Heart left ventricle (tissue), 16 donors: Measurements from ENCODE around the gene PCBD2. TPM values are rescaled to one million over a fixed set of nuclear protein-coding genes. Genes with fewer than 3 reads are reported as not detected.

Experiments
- ATAC-seq, 4 donors: fragments of 200-7000 bp; cut with Tn5 transposase; one replicate each; pipeline ENCODE4 v1.9.1; 2020 to 2022; ENCODE audit warnings: moderate library complexity in 4 of 4, mild to moderate bottlenecking in 3 of 4, moderate number of reproducible peaks in 1 of 4
- DNase-seq, 5 donors: peaks; one replicate each; pipeline ENCODE4 v3.0.0-alpha.2; 2020
- H3K27ac ChIP-seq, 12 donors: fragments of 200-600 bp; sonication (generic) in 4 of 12; one replicate each; pipeline versions ENCODE4 v1.5.0 to v1.8.0; 2016 to 2022; ENCODE audit warnings: mild to moderate bottlenecking in 2 of 12
- H3K27me3 ChIP-seq, 9 donors: fragments of 200-600 bp; sonication (generic) in 2 of 9; one replicate each; pipeline versions ENCODE4 v1.5.1 to v1.8.0; 2016 to 2022; ENCODE audit warnings: mild to moderate bottlenecking in 3 of 9
- H3K36me3 ChIP-seq, 9 donors: fragments of 200-600 bp; sonication (generic) in 2 of 9; one replicate each; pipeline versions ENCODE4 v1.5.0 to v1.8.0; 2018 to 2022; ENCODE audit warnings: mild to moderate bottlenecking in 2 of 9
- H3K4me1 ChIP-seq, 12 donors: fragments of 200-600 bp; sonication (generic) in 4 of 12; one replicate each; pipeline versions ENCODE4 v1.5.0 to v1.8.0; 2016 to 2022; ENCODE audit warnings: mild to moderate bottlenecking in 3 of 12
- H3K4me3 ChIP-seq, 12 donors: fragments of 200-600 bp; sonication (generic) in 4 of 12; one replicate each; pipeline versions ENCODE4 v1.5.0 to v1.8.0; 2017 to 2022; ENCODE audit warnings: mild to moderate bottlenecking in 9 of 12, moderate library complexity in 4 of 12
- H3K9me3 ChIP-seq, 12 donors: fragments of 200-600 bp; sonication (generic) in 4 of 12; one replicate each; pipeline versions ENCODE4 v1.5.0 to v1.8.0; 2016 to 2022; ENCODE audit warnings: mild to moderate bottlenecking in 1 of 12
- CTCF ChIP-seq, 12 donors: fragments of 200-600 bp; sonication (generic) in 4 of 12; IDR thresholded peaks; one replicate each; pipeline versions ENCODE4 v1.5.0 to v1.8.0; 2018 to 2022; ENCODE audit warnings: antibody characterized with exemption in 12 of 12, mild to moderate bottlenecking in 5 of 12
- POLR2A ChIP-seq, 2 donors: fragments of 450-650 bp; IDR thresholded peaks; one replicate each; pipeline ENCODE4 v1.6.1; 2017; ENCODE audit warnings: antibody characterized with exemption in 2 of 2, mild to moderate bottlenecking in 2 of 2, moderate library complexity in 2 of 2
- WGBS, 4 donors: extraction: QIAGEN DNeasy Blood & Tissue Kit in 2 of 4; methylation state at CpG; one replicate each; pipeline versions ENCODE4 v1.1.5 to v1.1.7; 2013 to 2018; 5-methylcytosine and 5-hydroxymethylcytosine counted together
- intact Hi-C, 10 donors: fragments of 100-400 bp; cut with DNase I; formaldehyde crosslinking; loops; one replicate each; pipeline versions ENCODE4 v1.11.1 to v1.14.2; 2022
- polyA plus RNA-seq, 2 donors: library from polyadenylated mRNA; stranded (reverse); fragments of 200-250 nt; gene quantifications; one replicate each; pipeline ENCODE4 v1.2.3, GENCODE V29; 2013
- total RNA-seq, 9 donors: library from RNA; depleted of rRNA in 2 of 9; stranded (reverse); fragments of >200 nt in 2 of 9; fragmentation: NEBNext Ultra II Directional in 3 of 9; extraction: Animal tissue kit (Norgen Biotek cat#: 25700) in 3 of 9; gene quantifications; one replicate each; pipeline versions ENCODE4 v1.1.0 to v1.2.4, GENCODE V29; 2016 to 2023
- donor health status: ischemic (EF 13 %, LVEDD 7.1; RV severe dilation, severe dysfunction).
- donor health status: healthy with polysubstance abuse.
- donor health status: DM: no; HTN: yes; CAD: no.
- donor health status: DM: no; HTN: no; CAD: no.
- donor health status: ischemic (EF 25% LVEDD 6.9; RV normal size, moderate dysfunction).
- donor health status: ischemic (EF 25% LVEDD 5.7; RV mildly dilated, moderate dysfunction).
- donor health status: healthy.
- donor health status: DM: yes; HTN: yes; CAD: no.
- donor health status: ischemic (EF 35%, LVEDD 5.7; RV mildly dilated, moderate dysfunction).
- donor health status: nonischemic (EF 11% LVEDD 7.7; RV severe dilation, severe dysfunction).
- donor health status: DM: yes; HTN: yes; CAD: no.
- donor health status: PGD.
- donor health status: ischemic (EF 29% LVEDD 5.4; RV normal size, mild dysfunction).
- donor health status: nonischemic (EF 23%, LVEDD 6.1; RV moderate dilation, normal function).

PCBD2 gene
- total and polyA plus RNA-seq, 11 donors = 9.1 to 31.6 (median 19.7) TPM

GRCh38 chr5:134958755-134959154 is 53.8 kb downstream of the PCBD2 start:
- H3K4me3 ChIP-seq = no peak overlapping the region
- no peaks in the 10 kb centered on the region for H3K27me3 ChIP-seq
- intact Hi-C loops = no loop called here
- WGBS, 4 donors = 58 to 68% (median 65%) methylated on average over 3 of the region's 3 CpGs
- H3K27ac ChIP-seq = no peak overlapping the region
- no peak for TF ChIP-seq POLR2A (IDR thresholded peaks at IDR 0.05)
- no peak for TF ChIP-seq CTCF (IDR thresholded peaks at IDR 0.05)
- DNase-seq (no peak), ATAC-seq (no peak)
- H3K9me3 ChIP-seq = peaks cover 0 to 13% (median 6%) of the 10 kb centered on the region in 12 donors
- peaks cover 0 to 39% (median 28%) of the 10 kb centered on the region in 9 donors for H3K36me3 ChIP-seq
- no peaks in the 10 kb centered on the region for H3K4me1 ChIP-seq

DNA sequence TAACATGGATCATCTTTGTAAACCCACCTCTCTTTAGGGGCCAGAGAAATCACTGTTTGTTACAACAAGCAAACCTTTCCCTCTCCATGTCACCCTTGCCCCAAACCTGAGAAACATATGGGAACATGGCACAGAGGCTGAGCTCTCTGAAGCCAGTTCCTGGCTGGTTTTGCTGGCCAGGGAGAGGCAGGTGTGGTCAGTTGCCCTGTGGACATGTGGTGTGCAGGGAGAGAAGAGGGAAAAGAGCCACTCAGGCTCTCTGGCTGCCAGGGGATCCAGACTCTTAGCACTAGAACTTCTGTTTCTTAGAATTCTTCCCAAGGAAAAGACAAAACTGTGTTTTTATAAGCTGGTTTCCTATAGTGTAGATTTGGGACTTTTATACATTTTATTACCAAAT is 58.2 kb downstream of the PCBD2 start:
- Histone ChIP-seq H3K4me1 (no peaks in the 10 kb centered on the region), H3K27ac (no peak overlapping the region), H3K27me3 (no peaks in the 10 kb centered on the region), H3K36me3 (peaks cover 0 to 53% (median 39%) of the 10 kb centered on the region in 9 donors), H3K4me3 (no peak overlapping the region), H3K9me3 (no peaks in the 10 kb centered on the region)
- DNase-seq (no peak), ATAC-seq (no peak)
- intact Hi-C loops = no loop called here
- TF ChIP-seq CTCF (IDR thresholded peaks at IDR 0.05) (no peak), POLR2A (IDR thresholded peaks at IDR 0.05) (no peak)

DNA sequence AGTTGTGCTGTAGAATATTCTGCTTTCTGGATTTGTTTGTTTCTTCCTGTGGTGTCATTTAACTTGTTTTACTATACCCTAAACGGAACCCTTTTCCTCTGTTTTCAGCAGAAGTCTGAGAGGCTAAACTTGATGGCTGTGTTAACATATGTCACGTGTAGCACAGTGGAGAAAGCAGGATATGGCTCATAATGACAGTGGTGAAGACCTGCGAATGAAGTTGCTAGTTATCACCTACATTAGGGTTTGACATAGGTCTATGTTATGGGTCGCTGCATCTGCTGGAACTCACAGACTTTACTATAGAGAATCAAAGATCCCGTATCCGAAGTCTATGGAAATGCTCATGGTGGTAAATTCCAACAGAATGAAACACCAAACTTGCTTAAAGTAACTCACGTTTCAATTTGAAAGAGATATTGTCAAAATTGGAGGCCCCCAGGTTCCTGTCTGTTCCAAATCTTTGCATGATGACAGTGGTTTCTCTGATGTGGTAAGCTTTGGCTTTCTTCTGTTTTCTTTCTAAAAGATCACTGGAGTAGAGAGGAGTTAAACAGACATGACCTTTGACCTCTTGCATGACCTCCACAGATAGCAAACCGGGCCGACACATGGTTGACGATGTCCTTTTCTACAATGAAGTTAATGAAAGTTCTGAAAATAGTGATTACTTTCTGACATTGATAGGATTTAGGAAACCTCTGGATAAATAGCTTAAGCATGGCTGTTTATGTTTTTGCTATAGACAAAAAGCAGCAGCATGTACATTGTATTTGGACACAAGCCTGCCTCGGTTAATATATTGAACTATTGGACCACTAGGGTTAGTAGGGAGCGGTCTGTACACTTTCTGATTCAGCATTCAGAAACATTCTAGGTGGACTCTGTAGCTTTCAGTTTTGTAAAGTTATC is 59.7 kb downstream of the PCBD2 start:
- no peak overlapping the region for H3K4me3 ChIP-seq
- H3K9me3 ChIP-seq = no peaks in the 10 kb centered on the region
- ATAC-seq (no peak), DNase-seq (no peak)
- peaks cover 0 to 50% (median 39%) of the 10 kb centered on the region in 9 donors for H3K36me3 ChIP-seq
- H3K4me1 ChIP-seq = no peaks in the 10 kb centered on the region
- no peak overlapping the region for H3K27ac ChIP-seq
- 85 to 90% (median 89%) methylated on average over 12 of the region's 12 CpGs for WGBS, 4 donors
- intact Hi-C loops = no loop called here
- no peak for TF ChIP-seq CTCF (IDR thresholded peaks at IDR 0.05)
- no peak for TF ChIP-seq POLR2A (IDR thresholded peaks at IDR 0.05)
- no peaks in the 10 kb centered on the region for H3K27me3 ChIP-seq

DNA sequence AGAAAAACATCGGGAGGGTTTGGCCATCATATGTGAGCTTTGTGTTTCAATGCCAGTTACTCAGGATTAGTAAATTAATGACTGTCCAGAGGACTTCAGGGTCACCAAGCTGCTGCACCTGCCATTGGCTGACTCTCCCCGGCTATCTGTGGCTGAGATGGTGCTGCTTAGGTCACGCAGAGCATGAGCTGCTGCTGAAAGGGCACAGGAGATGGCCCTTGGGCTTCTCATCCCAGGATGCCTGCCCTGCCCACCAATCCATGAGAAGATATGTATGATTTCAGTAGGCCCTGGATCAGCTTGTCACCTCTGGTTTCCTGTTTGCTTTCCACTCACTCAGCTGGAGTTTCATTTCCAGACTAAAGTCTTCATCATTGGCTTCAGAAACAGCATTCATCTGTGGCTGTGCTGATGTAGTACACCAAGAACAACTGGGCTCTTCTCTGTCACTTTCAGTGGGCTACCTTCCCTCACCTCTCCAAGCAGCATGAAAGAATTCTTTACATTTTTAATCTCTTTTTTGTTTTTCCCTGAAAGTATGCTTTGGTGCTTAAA is 60.4 kb downstream of the PCBD2 start:
- H3K4me1 ChIP-seq = no peaks in the 10 kb centered on the region
- no peaks in the 10 kb centered on the region for H3K9me3 ChIP-seq
- H3K4me3 ChIP-seq = no peak overlapping the region
- no peak for ATAC-seq
- TF ChIP-seq CTCF (IDR thresholded peaks at IDR 0.05) = no peak
- TF ChIP-seq POLR2A (IDR thresholded peaks at IDR 0.05) = no peak
- H3K36me3 ChIP-seq = peaks cover 0 to 46% (median 35%) of the 10 kb centered on the region in 9 donors
- DNase-seq = no peak
- intact Hi-C loops = no loop called here
- 80 to 86% (median 85%) methylated on average over 3 of the region's 3 CpGs for WGBS, 4 donors
- no peak overlapping the region for H3K27ac ChIP-seq
- no peaks in the 10 kb centered on the region for H3K27me3 ChIP-seq
